Peyer's patch (tissue), 4 donors: ENCODE results near the gene ANTXR1. TPM values are rescaled to one million over a fixed set of nuclear protein-coding genes. Genes with fewer than 3 reads are reported as not detected.
A peak's percentile ranks its signal among the peaks of the same experiment; 100 is the strongest.

Source experiments
- DNase-seq, 3 donors: peaks; one replicate each; pipeline ENCODE4 v3.0.0-alpha.2; 2017 to 2019
- H3K27ac ChIP-seq, 4 donors: fragments of 200-600 bp; sonication (generic); one replicate each; pipeline ENCODE4 v1.5.1; 2016 to 2019
- H3K27me3 ChIP-seq, 2 donors: fragments of 200-600 bp; sonication (generic); one replicate each; pipeline ENCODE4 v1.5.1; 2019
- H3K36me3 ChIP-seq, 3 donors: fragments of 200-600 bp; sonication (generic); one replicate each; pipeline ENCODE4 v1.5.1; 2016 to 2019
- H3K4me1 ChIP-seq, 4 donors: fragments of 200-600 bp; sonication (generic); one replicate each; pipeline ENCODE4 v1.5.1; 2016 to 2019
- H3K4me3 ChIP-seq, 4 donors: fragments of 200-600 bp; sonication (generic); 1 replicate in 3 of 4; 2 replicates in 1 of 4; pipeline ENCODE4 v1.5.1; 2016 to 2019; ENCODE audit warnings: mild to moderate bottlenecking in 1 of 4
- H3K9me3 ChIP-seq, 4 donors: fragments of 200-600 bp; sonication (generic); one replicate each; pipeline ENCODE4 v1.5.1; 2016 to 2019; ENCODE audit warnings: mild to moderate bottlenecking in 1 of 4
- CTCF ChIP-seq, 6 experiments: fragments of 450-650 bp in 4 of 6; fragments of 200-600 bp in 2 of 6; sonication (generic) in 1 of 6; IDR thresholded peaks; one replicate each; pipeline ENCODE4 v1.5.1; 2017 to 2019; ENCODE audit warnings: antibody characterized with exemption in 6 of 6, mild to moderate bottlenecking in 3 of 6, moderate library complexity in 1 of 6
- POLR2A ChIP-seq, 2 donors: fragments of 450-650 bp; IDR thresholded peaks; one replicate each; pipeline ENCODE4 v1.5.1; 2017; ENCODE audit warnings: antibody characterized with exemption in 2 of 2, mild to moderate bottlenecking in 2 of 2, moderate library complexity in 2 of 2
- total RNA-seq, 4 donors: library from RNA; depleted of rRNA; stranded (reverse); fragments of >200 nt; gene quantifications; one replicate each; pipeline ENCODE4 v1.1.0, GENCODE V29; 2016

ANTXR1 gene
- total RNA-seq, 4 donors from 2014 or later, result 5.4 to 39.6 (median 25.0) TPM

GRCh38 chr2:69216535-69217332, 203.8 kb downstream of the ANTXR1 start:
- Histone ChIP-seq H3K9me3 (no peaks in the 10 kb centered on the region), H3K27me3 (no peaks in the 10 kb centered on the region), H3K4me1 (no peaks in the 10 kb centered on the region), H3K36me3 (no peaks in the 10 kb centered on the region), H3K27ac (peak overlapping the region in 2 of 4 donors; percentile 9 to 40), H3K4me3 (no peak overlapping the region)
- no peak for DNase-seq
- TF ChIP-seq POLR2A (IDR thresholded peaks at IDR 0.05), result no peak
- no peak for TF ChIP-seq CTCF (IDR thresholded peaks at IDR 0.05)

DNA sequence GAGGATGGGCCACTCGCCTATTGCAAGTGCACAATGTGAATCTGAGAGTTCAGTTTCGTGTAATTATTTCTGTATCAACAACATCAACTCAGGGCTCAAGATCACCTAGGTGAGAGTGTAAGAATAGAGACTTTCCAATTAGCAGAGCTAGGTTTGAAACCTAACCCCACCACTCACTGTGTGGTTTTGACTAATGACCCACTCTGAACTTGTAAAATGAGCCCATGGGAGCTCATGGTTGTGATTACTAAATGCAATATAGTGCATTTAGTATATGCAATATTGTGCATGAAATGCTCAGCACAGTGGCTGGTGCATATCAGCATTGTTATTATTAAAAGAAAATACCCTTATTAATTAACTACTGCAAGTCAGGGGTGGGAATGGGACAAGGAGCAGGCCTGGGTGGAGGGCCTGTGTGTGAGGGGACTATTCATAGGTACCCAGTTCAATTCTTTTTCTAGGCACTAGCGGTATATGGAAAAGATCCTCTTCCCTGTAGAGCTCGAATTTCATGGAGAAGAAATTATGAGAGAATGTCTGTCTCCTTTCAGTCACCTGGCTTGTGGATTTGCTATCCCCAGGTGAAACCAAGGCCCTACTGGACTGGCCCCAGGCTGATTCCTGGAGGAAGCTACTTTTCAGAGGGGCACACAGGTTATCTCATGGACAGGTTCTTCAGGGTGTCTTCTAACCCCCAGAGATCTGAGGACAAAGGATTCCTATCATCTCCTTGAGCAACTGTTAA, 204.5 kb downstream of the ANTXR1 start:
- peak overlapping the region in 1 of 4 donors; percentile 9 for H3K27ac ChIP-seq
- H3K36me3 ChIP-seq, result no peaks in the 10 kb centered on the region
- peaks cover 0 to under 1% (median 0%) of the 10 kb centered on the region in 4 donors for H3K4me1 ChIP-seq
- H3K27me3 ChIP-seq, result no peaks in the 10 kb centered on the region
- no peak overlapping the region for H3K4me3 ChIP-seq
- no peak for DNase-seq
- H3K9me3 ChIP-seq, result no peaks in the 10 kb centered on the region
- TF ChIP-seq CTCF (IDR thresholded peaks at IDR 0.05), result no peak
- TF ChIP-seq POLR2A (IDR thresholded peaks at IDR 0.05), result no peak

DNA sequence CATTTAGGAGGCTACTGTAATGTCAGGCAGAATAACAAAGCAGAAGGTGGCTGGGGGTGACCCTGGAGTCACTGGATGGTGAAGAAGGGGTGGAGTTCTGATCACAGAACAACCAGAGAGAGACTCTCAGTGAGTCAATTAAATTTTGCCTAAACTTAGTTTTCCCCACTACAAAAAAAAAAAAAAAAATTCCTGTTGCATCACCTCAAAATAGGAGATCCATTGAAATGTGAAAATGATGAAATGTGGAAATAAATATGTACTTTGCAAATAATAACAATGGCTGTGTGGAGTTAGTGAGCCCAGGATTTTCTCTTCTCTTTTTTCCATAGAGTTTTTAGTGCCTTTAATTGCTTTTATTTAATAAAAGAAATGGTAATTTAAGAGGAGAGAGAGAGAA, 208.5 kb downstream of the ANTXR1 start:
- no peak overlapping the region for H3K4me3 ChIP-seq
- no peak for TF ChIP-seq POLR2A (IDR thresholded peaks at IDR 0.05)
- TF ChIP-seq CTCF (IDR thresholded peaks at IDR 0.05), result no peak
- peaks cover 0 to 8% (median 0%) of the 10 kb centered on the region in 4 donors for H3K4me1 ChIP-seq
- H3K36me3 ChIP-seq, result no peaks in the 10 kb centered on the region
- DNase-seq, result no peak
- no peaks in the 10 kb centered on the region for H3K27me3 ChIP-seq
- H3K9me3 ChIP-seq, result no peaks in the 10 kb centered on the region
- peak overlapping the region in 2 of 4 donors; percentile 53 to 60 for H3K27ac ChIP-seq

GRCh38 chr2:69221960-69222751, 209.2 kb downstream of the ANTXR1 start:
- Histone ChIP-seq H3K4me3 (no peak overlapping the region), H3K4me1 (peaks cover 0 to 8% (median 0%) of the 10 kb centered on the region in 4 donors), H3K36me3 (no peaks in the 10 kb centered on the region), H3K27me3 (no peaks in the 10 kb centered on the region), H3K9me3 (no peaks in the 10 kb centered on the region), H3K27ac (peak overlapping the region in 2 of 4 donors; percentile 53 to 60)
- TF ChIP-seq POLR2A (IDR thresholded peaks at IDR 0.05) (no peak), CTCF (IDR thresholded peaks at IDR 0.05) (no peak)
- no peak for DNase-seq

DNA sequence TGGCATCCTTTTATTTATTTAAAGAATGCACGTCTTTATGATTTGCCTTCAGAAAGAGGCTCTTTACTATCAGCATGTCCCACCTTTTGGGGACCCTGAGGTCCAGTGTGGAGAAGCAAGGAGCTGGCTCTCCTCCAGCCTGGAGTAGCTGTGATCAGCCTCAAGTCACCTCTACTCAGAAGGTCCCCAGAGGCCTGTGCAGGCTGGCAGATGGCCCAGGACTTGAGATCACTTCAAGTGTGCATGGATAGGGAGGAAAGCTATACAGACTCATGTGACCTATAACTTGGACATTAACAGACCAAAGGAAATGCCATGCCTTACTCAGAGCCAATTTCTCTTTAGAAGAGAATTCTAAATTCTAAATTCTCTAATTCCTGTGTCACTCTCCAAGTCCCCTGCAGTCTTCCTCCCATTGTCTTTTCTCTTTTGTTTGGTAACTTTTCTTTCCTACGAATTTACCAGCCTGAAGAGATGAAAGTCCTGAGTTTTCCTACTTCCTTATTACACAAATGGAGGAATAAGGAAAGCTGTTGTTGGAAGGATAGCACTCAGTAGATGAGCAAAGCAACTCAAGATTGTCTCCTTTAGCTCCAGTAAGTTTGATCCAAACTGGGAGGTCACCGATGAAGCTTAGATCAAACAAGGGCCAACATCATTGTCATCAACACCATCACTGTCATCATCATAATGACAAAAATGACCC, 210.1 kb downstream of the ANTXR1 start:
- Histone ChIP-seq H3K27ac (peak overlapping the region in 2 of 4 donors; percentile 46 to 53), H3K27me3 (no peaks in the 10 kb centered on the region), H3K4me3 (no peak overlapping the region), H3K4me1 (peaks cover 0 to 8% (median 0%) of the 10 kb centered on the region in 4 donors), H3K9me3 (no peaks in the 10 kb centered on the region), H3K36me3 (no peaks in the 10 kb centered on the region)
- TF ChIP-seq CTCF (IDR thresholded peaks at IDR 0.05), result no peak
- no peak for TF ChIP-seq POLR2A (IDR thresholded peaks at IDR 0.05)
- no peak for DNase-seq
